Sigmoid colon (tissue), 7 donors: ENCODE measurements around the gene NOD2. TPM values are rescaled to one million over a fixed set of nuclear protein-coding genes. Genes with fewer than 3 reads are reported as not detected.

Experiments used
- DNase-seq: peaks from one replicate; pipeline ENCODE4 v3.0.0-alpha.2; 2019
- H3K27ac ChIP-seq, 4 donors: fragments of 200-600 bp; sonication (generic); one replicate each; pipeline ENCODE4 v1.5.1; 2016 to 2019; ENCODE audit warnings: mild to moderate bottlenecking in 1 of 4
- H3K27me3 ChIP-seq, 3 donors: fragments of 200-600 bp; sonication (generic); one replicate each; pipeline ENCODE4 v1.5.1; 2019; ENCODE audit warnings: mild to moderate bottlenecking in 1 of 3
- H3K36me3 ChIP-seq, 4 donors: fragments of 200-600 bp; sonication (generic); one replicate each; pipeline ENCODE4 v1.5.1; 2016 to 2019
- H3K4me1 ChIP-seq, 4 donors: fragments of 200-600 bp; sonication (generic); one replicate each; pipeline ENCODE4 v1.5.1; 2017 to 2019
- H3K4me3 ChIP-seq, 4 donors: fragments of 200-600 bp; sonication (generic); one replicate each; pipeline ENCODE4 v1.5.1; 2017 to 2019; ENCODE audit warnings: mild to moderate bottlenecking in 2 of 4, moderate library complexity in 1 of 4
- H3K9me3 ChIP-seq, 4 donors: fragments of 200-600 bp in 3 of 4; sonication (generic) in 3 of 4; one replicate each; pipeline versions ENCODE4 v1.5.1 to v1.6.1; 2013 to 2019
- CTCF ChIP-seq, 4 experiments: fragments of 450-650 bp in 3 of 4; fragments of 200-600 bp in 1 of 4; IDR thresholded peaks; one replicate each; pipeline ENCODE4 v1.5.1; 2016 to 2019; ENCODE audit warnings: antibody characterized with exemption in 4 of 4, mild to moderate bottlenecking in 3 of 4, moderate library complexity in 2 of 4
- EP300 ChIP-seq, 4 donors: sonication (generic); formaldehyde crosslinking; IDR thresholded peaks; one replicate each; pipeline ENCODE4 v1.6.1; 2017; ENCODE audit warnings: antibody characterized with exemption in 4 of 4
- POLR2A ChIP-seq, 2 donors: fragments of 450-650 bp; IDR thresholded peaks; one replicate each; pipeline ENCODE4 v1.6.1; 2016; ENCODE audit warnings: antibody characterized with exemption in 2 of 2, mild to moderate bottlenecking in 2 of 2, moderate library complexity in 2 of 2
- POLR2AphosphoS5 ChIP-seq, 4 donors: sonication (generic); formaldehyde crosslinking; IDR thresholded peaks; one replicate each; pipeline ENCODE4 v1.6.1; 2017; ENCODE audit warnings: antibody characterized with exemption in 4 of 4
- WGBS, 2 donors: extraction: QIAGEN DNeasy Blood & Tissue Kit; methylation state at CpG; one replicate each; pipeline ENCODE4 v1.1.7; 2013; 5-methylcytosine and 5-hydroxymethylcytosine counted together
- intact Hi-C: fragments of 100-400 bp; cut with DNase I; formaldehyde crosslinking; loops from one replicate; pipeline ENCODE4 v1.15.1; 2023
- polyA plus RNA-seq, 3 donors: library from polyadenylated mRNA; stranded (reverse); fragments of 200-250 nt; gene quantifications; one replicate each; pipeline ENCODE4 v1.2.3, GENCODE V29; 2013
- small RNA-seq, 3 donors: library from RNA; depleted of rRNA; stranded (forward); fragments of <200 nt; gene quantifications; one replicate each; pipeline ENCODE3, GENCODE V24; 2016
- total RNA-seq, 4 donors: library from RNA; depleted of rRNA; stranded (reverse); fragments of >200 nt; gene quantifications; one replicate each; pipeline ENCODE4 v1.1.0, GENCODE V29; 2016
- donor health status: healthy with polysubstance abuse.
- donor health status: Bipolar disorder and iron deficiency.
- donor health status: healthy.

Gene NOD2
- total and polyA plus RNA-seq, 7 donors: 0.23 to 3.0 (median 2.5) TPM

- Histone ChIP-seq H3K36me3 (peaks cover 0 to 57% (median 10%) of the 10 kb centered on the region in 4 donors), H3K4me1 (no peaks in the 10 kb centered on the region), H3K4me3 (no peak overlapping the region), H3K27me3 (no peaks in the 10 kb centered on the region), H3K27ac (no peak overlapping the region), H3K9me3 (no peaks in the 10 kb centered on the region)
- no peak for DNase-seq
- no peak for TF ChIP-seq CTCF (IDR thresholded peaks at IDR 0.05)
- intact Hi-C loops: no loop called here
- 69 to 70% methylated on average over 1 of the region's 1 CpG for WGBS, 2 donors
These were observed 85.1 kb downstream of the NOD2 start for GRCh38 chr16:50778284-50779163.

GRCh38 chr16:50781043-50781442, 87.6 kb downstream of the NOD2 start:
- H3K4me1 ChIP-seq: no peaks in the 10 kb centered on the region
- H3K27ac ChIP-seq: no peak overlapping the region
- TF ChIP-seq CTCF (IDR thresholded peaks at IDR 0.05) (no peak), POLR2AphosphoS5 (IDR thresholded peaks at IDR 0.05) (no peak), POLR2A (IDR thresholded peaks at IDR 0.05) (no peak), EP300 (IDR thresholded peaks at IDR 0.05) (no peak)
- no peak for DNase-seq
- peaks cover 0 to 79% (median 15%) of the 10 kb centered on the region in 4 donors for H3K36me3 ChIP-seq
- intact Hi-C loops: no loop called here
- H3K27me3 ChIP-seq: no peaks in the 10 kb centered on the region
- H3K4me3 ChIP-seq: no peak overlapping the region
- H3K9me3 ChIP-seq: no peaks in the 10 kb centered on the region
- WGBS, 2 donors: 91 to 94% methylated on average over 7 of the region's 7 CpGs

- Histone ChIP-seq H3K9me3 (no peaks in the 10 kb centered on the region), H3K36me3 (peaks cover 0 to 84% (median 15%) of the 10 kb centered on the region in 4 donors), H3K4me3 (no peak overlapping the region), H3K4me1 (no peaks in the 10 kb centered on the region), H3K27ac (no peak overlapping the region), H3K27me3 (no peaks in the 10 kb centered on the region)
- intact Hi-C loops: no loop called here
- WGBS, 2 donors: 84 to 92% methylated on average over 3 of the region's 3 CpGs
- no peak for DNase-seq
- no peak for TF ChIP-seq POLR2A (IDR thresholded peaks at IDR 0.05)
- no peak for TF ChIP-seq CTCF (IDR thresholded peaks at IDR 0.05)
- no peak for TF ChIP-seq EP300 (IDR thresholded peaks at IDR 0.05)
- no peak for TF ChIP-seq POLR2AphosphoS5 (IDR thresholded peaks at IDR 0.05)
These were observed 88.1 kb downstream of the NOD2 start for GRCh38 chr16:50781518-50781917.

Small RNA genes lying within 50 kb of the gene (small RNA-seq; reads per million reads assigned to genes)
- gene MIR3181: 0 reads per million in 3 donors

Other genes with a start within 250 kb of the NOD2 start
- gene NKD1, start 145.2 kb upstream of the NOD2 start, total RNA-seq: 10 to 100 TPM in 3 of 4 donors, 1 to 10 TPM in 1; 6.7 to 18.0 (median 11.5) TPM
- gene NKD1, start 145.2 kb upstream of the NOD2 start, polyA plus RNA-seq: 1 to 10 TPM in 2 of 3 donors, under 1 TPM in 1; under 0.01 to 2.8 (median 1.5) TPM
- gene SNX20, start 12.3 kb upstream of the NOD2 start, total RNA-seq: 1 to 10 TPM; 1.5 to 1.9 (median 1.8) TPM
- gene SNX20, start 12.3 kb upstream of the NOD2 start, polyA plus RNA-seq: 1 to 10 TPM in 1 of 3 donors, under 1 TPM in 2; 0.60 to 9.3 (median 0.92) TPM
- 10 to 100 TPM; 29.6 to 45.3 (median 38.5) TPM for gene CYLD, start 48.5 kb downstream of the NOD2 start, total RNA-seq
- gene CYLD, start 48.5 kb downstream of the NOD2 start, polyA plus RNA-seq: 10 to 100 TPM in 1 of 3 donors, 1 to 10 TPM in 2; 7.9 to 17.6 (median 8.4) TPM